ENCODE measurements around the gene CR1.
"Not testable (repeated sequence)": the region's sequence is repeated elsewhere in the genome, so short reads cannot be mapped to it uniquely, and the experiment has no call there.

CR1 gene

DNA sequence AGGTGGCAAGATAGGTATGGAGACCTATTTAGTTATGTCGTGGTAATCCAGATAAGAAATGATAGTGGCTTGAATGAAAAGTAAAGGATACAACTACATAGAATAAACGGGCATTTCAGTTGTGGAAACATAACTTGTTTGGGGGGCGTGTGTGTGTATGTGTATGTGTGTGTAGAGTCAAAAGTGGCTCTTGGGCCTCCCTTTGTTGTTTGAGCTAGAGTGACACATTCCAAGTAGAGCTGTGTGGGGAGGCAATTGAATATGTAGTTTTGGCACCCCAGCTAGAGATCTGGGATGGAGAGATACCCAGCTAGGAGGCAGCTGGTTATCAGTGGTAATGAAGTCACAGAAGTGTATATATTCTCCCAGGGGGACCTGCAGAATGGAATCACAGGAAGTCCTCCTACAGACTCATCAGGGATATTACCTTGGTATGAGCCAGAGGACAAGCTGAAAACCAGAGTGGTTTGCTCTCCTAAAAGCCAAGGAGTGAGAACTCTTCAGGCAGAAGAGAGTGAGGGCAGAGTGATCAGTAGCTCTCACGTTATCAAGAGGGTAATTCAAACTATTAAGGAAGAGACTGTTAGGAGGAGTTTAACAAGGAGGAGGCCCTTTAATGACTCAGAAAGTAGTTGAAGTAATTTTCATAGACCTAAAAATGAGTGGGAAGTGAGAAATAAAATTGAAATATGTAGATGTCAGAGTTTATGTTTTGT, 154.1 kb downstream of the CR1 start:
- no peak for TF ChIP-seq ZFX (IDR thresholded peaks at IDR 0.05; ENCODE audit: borderline replicate concordance)
- TF ChIP-seq, protein P1, sequence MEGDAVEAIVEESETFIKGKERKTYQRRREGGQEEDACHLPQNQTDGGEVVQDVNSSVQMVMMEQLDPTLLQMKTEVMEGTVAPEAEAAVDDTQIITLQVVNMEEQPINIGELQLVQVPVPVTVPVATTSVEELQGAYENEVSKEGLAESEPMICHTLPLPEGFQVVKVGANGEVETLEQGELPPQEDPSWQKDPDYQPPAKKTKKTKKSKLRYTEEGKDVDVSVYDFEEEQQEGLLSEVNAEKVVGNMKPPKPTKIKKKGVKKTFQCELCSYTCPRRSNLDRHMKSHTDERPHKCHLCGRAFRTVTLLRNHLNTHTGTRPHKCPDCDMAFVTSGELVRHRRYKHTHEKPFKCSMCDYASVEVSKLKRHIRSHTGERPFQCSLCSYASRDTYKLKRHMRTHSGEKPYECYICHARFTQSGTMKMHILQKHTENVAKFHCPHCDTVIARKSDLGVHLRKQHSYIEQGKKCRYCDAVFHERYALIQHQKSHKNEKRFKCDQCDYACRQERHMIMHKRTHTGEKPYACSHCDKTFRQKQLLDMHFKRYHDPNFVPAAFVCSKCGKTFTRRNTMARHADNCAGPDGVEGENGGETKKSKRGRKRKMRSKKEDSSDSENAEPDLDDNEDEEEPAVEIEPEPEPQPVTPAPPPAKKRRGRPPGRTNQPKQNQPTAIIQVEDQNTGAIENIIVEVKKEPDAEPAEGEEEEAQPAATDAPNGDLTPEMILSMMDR (IDR thresholded peaks at IDR 0.05) = no peak
- no peak overlapping the region for H3K27ac ChIP-seq

DNA sequence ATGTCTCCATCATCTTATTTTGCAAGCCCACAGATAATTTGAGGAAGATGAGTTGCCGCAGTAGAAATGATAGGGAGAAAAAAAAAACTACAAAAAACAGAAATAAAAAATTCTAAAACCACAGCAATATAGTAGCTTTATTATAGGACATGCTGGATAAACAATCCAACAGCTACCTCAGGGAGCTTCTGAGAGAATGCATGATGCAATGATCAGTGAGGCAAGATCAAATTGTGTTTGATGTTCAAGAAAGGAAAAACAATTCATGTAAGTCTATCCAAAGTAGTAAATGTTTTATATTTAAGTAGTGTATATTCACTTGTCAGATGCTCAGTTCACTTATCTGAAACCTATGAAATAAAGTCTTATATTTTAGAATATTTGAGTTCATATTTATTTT, 155.6 kb downstream of the CR1 start:
- TF ChIP-seq ZFX (IDR thresholded peaks at IDR 0.05; ENCODE audit: borderline replicate concordance) = no peak
- TF ChIP-seq, protein P1 (IDR thresholded peaks at IDR 0.05) = no peak

DNA sequence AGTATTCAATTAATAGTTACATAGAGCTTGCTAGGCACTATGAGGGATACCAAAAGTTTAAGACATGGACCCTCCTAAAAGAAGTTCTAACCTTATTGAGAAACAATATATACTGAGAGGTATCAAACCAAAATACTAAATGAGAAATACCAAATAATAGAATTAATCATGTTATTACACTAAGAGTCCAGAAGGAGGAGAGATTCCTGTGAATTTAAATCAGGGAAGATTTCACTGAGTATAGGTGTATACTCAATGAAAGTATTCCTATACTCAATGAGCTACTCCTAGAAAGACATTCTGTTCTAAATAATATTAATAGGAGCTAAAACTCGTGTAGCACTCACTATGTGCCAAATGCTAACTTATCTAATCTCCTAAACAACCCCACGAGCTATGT, 158.4 kb downstream of the CR1 start:
- TF ChIP-seq, protein P1 (IDR thresholded peaks at IDR 0.05) = peak; percentile 49
- no peak for TF ChIP-seq ZFX (IDR thresholded peaks at IDR 0.05; ENCODE audit: borderline replicate concordance)
- H3K27ac ChIP-seq = no peak overlapping the region

More for the DNA sequence above, 155.6 kb downstream of the CR1 start:
- no peak overlapping the region for H3K27ac ChIP-seq

DNA sequence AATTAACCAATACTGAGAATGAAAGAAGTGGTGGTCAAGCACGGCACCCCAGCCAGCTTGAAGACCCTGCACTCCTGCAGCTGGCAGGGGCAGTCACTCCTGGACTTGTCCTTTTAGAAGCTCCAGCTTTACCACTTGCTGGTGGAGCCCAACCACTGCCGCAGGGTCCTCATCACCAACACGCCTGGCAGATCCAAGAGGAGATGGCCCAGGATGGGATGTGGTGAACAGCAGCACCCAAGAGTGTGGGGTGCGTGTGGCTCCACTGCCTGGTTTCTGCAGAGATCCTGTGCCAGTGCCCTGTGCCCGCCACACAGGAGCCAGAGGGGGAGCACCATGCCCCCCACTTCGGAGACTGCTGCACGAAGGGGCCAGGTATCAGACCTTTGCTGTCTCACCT, 162.5 kb downstream of the CR1 start:
- H3K27ac ChIP-seq = no peak overlapping the region
- TF ChIP-seq, protein P1 (IDR thresholded peaks at IDR 0.05) = no peak
- no peak for TF ChIP-seq ZFX (IDR thresholded peaks at IDR 0.05; ENCODE audit: borderline replicate concordance)

DNA sequence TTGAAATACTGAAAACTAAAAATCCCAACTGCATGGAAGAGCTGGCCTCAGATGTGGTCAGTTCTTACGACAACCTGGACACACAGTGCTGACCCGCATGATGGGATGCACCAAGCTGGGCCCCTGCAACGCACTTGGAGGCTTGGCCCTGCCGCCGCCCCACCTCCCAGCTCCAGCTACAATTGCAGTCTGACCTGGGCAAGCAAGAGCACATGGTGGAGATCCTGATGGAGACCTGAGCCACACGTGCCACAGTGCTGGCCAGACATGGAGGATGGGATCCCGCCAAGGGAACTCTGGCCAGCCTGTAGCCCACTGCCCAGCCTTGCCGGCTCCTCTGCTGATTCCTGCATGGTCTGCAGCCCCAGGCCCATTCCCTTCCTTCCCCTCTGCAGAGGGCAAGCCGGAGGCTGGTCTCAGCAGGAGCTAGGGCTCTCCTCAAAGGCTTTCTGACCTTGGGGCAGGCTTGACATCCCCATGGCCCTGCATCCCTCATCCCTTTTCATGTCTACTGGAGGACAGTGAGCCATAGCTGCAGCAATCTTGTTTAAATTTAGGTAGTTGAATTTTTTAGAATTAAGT, 163.0 kb downstream of the CR1 start:
- H3K27ac ChIP-seq = no peak overlapping the region
- TF ChIP-seq, protein P1 (IDR thresholded peaks at IDR 0.05) = no peak
- TF ChIP-seq ZFX (IDR thresholded peaks at IDR 0.05; ENCODE audit: borderline replicate concordance) = no peak

DNA sequence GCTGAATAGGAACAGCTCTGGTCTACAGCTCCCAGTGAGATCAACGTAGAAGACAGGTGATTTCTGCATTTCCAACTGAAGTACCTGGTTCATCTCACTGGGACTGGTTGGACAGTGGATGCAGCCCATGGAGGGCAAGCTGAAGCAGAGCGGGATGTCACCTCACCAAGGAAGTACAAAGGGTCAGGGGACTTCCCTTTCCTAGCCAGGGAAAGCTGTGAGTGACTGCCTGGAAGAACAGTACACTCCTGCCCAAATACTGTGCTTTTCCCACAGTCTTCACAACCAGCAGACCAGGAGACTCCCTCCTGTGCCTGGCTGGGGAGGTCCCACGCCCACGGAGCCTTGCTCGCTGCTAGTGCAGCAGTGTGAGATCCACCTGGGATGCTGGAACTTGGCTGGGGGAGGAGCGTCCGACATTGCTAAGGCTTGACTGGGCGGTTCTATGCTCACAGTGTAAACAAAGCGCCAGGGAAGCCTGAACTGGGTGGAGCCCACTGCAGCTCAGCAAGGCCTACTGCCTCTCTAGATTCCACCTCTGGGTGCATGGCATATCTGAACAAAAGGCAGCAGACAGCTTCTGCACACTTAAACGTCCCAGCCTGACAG, 163.7 kb downstream of the CR1 start:
- TF ChIP-seq ZFX (IDR thresholded peaks at IDR 0.05; ENCODE audit: borderline replicate concordance) = no peak
- TF ChIP-seq, protein P1 (IDR thresholded peaks at IDR 0.05) = no peak
- H3K27ac ChIP-seq = no peak overlapping the region

DNA sequence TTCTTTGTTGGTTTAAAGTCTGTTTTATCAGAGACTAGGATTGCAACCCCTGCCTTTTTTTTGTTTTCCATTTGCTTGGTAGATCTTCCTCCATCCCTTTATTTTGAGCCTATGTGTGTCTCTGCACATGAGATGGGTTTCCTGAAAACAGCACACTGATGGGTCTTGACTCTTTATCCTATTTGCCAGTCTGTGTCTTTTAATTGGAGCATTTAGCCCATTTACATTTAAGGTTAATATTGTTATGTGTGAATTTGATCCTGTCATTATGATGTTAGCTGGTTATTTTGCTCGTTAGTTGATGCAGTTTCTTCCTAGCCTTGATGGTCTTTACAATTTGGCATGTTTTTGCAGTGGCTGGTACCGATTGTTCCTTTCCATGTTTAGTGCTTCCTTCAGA, 165.5 kb downstream of the CR1 start:
- H3K27ac ChIP-seq = not testable (repeated sequence)
